K562 (cell line): ENCODE data around the gene LSR. TPM values are rescaled to one million over a fixed set of nuclear protein-coding genes. Genes with fewer than 3 reads are reported as not detected.

Experiments used
- ATAC-seq: fragments of 200-7000 bp; cut with Tn5 transposase; 3 replicates; pipeline ENCODE4 v1.9.1; 2020; ENCODE audit warnings: moderate library complexity
- BruUV-seq: library from RNA; stranded (reverse); fragments of 400-500 nt; replicated peaks from 2 replicates; lab custom pipeline; 2021; lab: Mats Ljungman, UMichigan
- CTCF ChIA-PET: fragments of 300-600 bp; formaldehyde crosslinking; extraction: SDS; loops from one replicate; lab custom pipeline; 2021; ENCODE audit warnings: low intra/inter-chr PET ratio; lab: Yijun Ruan, JAX
- POLR2A ChIA-PET: fragments of 300-600, 350-650 bp; sonication (Branson Sonifier 250); formaldehyde crosslinking; extraction: SDS; loops from one replicate; lab custom pipeline; 2021; ENCODE audit warnings: antibody characterized with exemption, inconsistent platforms; lab: Yijun Ruan, JAX
- DNase-seq, 4 experiments: peaks; one replicate each; pipeline versions ENCODE4 v3.0.0 to v3.0.0-alpha.2; 2011 to 2018; ENCODE audit warnings: low spot score in 3 of 4, mixed read lengths in 3 of 4; ENCODE audit errors: extremely low read depth in 1 of 4
- FAIRE-seq: peaks from 2 replicates; lab custom pipeline; 2011; peaks lifted over from hg19 to GRCh38; lab: Jason Lieb, UNC
- H2AFZ ChIP-seq: 2 replicates; pipeline ENCODE4 v1.6.0; 2011; ENCODE audit warnings: low read depth, low read length, control low read depth, inconsistent platforms
- H3K27ac ChIP-seq: fragments of 200-600 bp; 3 replicates; pipeline ENCODE4 v1.8.0; 2011; ENCODE audit warnings: low read depth, mild to moderate bottlenecking, control low read depth, inconsistent platforms, low read length, moderate library complexity, mixed read lengths; ENCODE audit errors: extremely low read depth
- H3K27me3 ChIP-seq, 2 experiments: fragments of 300-600 bp in 1 of 2; 2 replicates in 1 of 2; 3 replicates in 1 of 2; pipeline versions ENCODE4 v1.6.0 to v1.8.0; 2011; ENCODE audit warnings: inconsistent platforms in 2 of 2, low read length in 2 of 2, mild to moderate bottlenecking in 1 of 2, mixed read lengths in 1 of 2, moderate library complexity in 1 of 2; ENCODE audit not compliant: control insufficient read depth in 2 of 2, insufficient read depth in 2 of 2
- H3K36me3 ChIP-seq: fragments of 300-600 bp; 3 replicates; pipeline ENCODE4 v1.8.0; 2011; ENCODE audit warnings: mild to moderate bottlenecking, low read length, inconsistent platforms; ENCODE audit not compliant: control insufficient read depth, insufficient read depth
- H3K4me1 ChIP-seq, 2 experiments: fragments of 200-600 bp in 1 of 2; replicated peaks in 1 of 2; 2 replicates in 1 of 2; 3 replicates in 1 of 2; pipeline versions ENCODE4 v1.5.1 to v1.8.0; 2011; ENCODE audit warnings: inconsistent platforms in 2 of 2, low read length in 2 of 2, mild to moderate bottlenecking in 1 of 2, mixed read lengths in 1 of 2, moderate library complexity in 1 of 2; ENCODE audit not compliant: control insufficient read depth in 2 of 2, insufficient read depth in 2 of 2
- H3K4me2 ChIP-seq: 2 replicates; pipeline ENCODE4 v1.6.1; 2011; ENCODE audit warnings: low read length, control low read depth, inconsistent platforms, mixed read lengths; ENCODE audit not compliant: insufficient read depth
- H3K4me3 ChIP-seq: fragments of 200-600 bp; sonication (generic), shearing (Covaris generic); 2 replicates; pipeline ENCODE4 v1.5.1; 2016; ENCODE audit warnings: control low read depth, inconsistent platforms
- H3K79me2 ChIP-seq: fragments of 200-600 bp; 3 replicates; pipeline ENCODE4 v1.8.0; 2011; ENCODE audit warnings: low read length, inconsistent platforms; ENCODE audit not compliant: control insufficient read depth, insufficient read depth
- H3K9ac ChIP-seq, 2 experiments: 2 replicates each; pipeline versions ENCODE4 v1.6.0 to v1.6.1; 2011; ENCODE audit warnings: low read depth in 2 of 2, low read length in 2 of 2, control low read depth in 1 of 2, inconsistent platforms in 1 of 2, mild to moderate bottlenecking in 1 of 2, mixed read lengths in 1 of 2; ENCODE audit not compliant: insufficient read depth in 1 of 2
- H3K9me1 ChIP-seq: one replicate; pipeline ENCODE4 v1.6.0; 2011; ENCODE audit warnings: inconsistent platforms, mild to moderate bottlenecking, low read length, moderate library complexity; ENCODE audit not compliant: control insufficient read depth, insufficient read depth
- H3K9me3 ChIP-seq: replicated peaks from 2 replicates; pipeline ENCODE4 v1.5.1; 2011; ENCODE audit warnings: low read depth, low read length, inconsistent platforms; ENCODE audit not compliant: control insufficient read depth, insufficient read depth
- H4K20me1 ChIP-seq: replicated peaks from 2 replicates; pipeline ENCODE4 v1.6.1; 2011; ENCODE audit warnings: low read length, inconsistent platforms, mixed read lengths; ENCODE audit not compliant: control insufficient read depth, insufficient read depth
- ATF3 ChIP-seq, 2 experiments: fragments of 450-650 bp in 1 of 2; sonication (generic) in 1 of 2; formaldehyde crosslinking in 1 of 2; IDR thresholded peaks in 1 of 2; conservative IDR thresholded peaks in 1 of 2; 2 replicates each; pipeline versions ENCODE4 v1.6.1 to v1.8.1; 2016 to 2023; ENCODE audit warnings: mild to moderate bottlenecking in 2 of 2, moderate library complexity in 2 of 2, inconsistent platforms in 1 of 2, missing genetic modification reagents in 1 of 2
- POLR2A ChIP-seq: fragments of 450-650 bp; conservative IDR thresholded peaks from 2 replicates; pipeline ENCODE4 v1.6.1; 2016
- POLR2AphosphoS5 ChIP-seq: IDR thresholded peaks from 2 replicates; pipeline ENCODE4 v1.6.1; 2011; ENCODE audit warnings: mild to moderate bottlenecking, low read depth, low read length, moderate library complexity; ENCODE audit not compliant: control insufficient read depth, insufficient read depth
- POLR2B ChIP-seq: fragments of 450-650 bp; IDR thresholded peaks from 2 replicates; pipeline ENCODE4 v1.6.1; 2018; ENCODE audit warnings: low read depth; ENCODE audit not compliant: partially characterized antibody
- POLR2G ChIP-seq: fragments of 200-400 bp; formaldehyde crosslinking; IDR thresholded peaks from 2 replicates; pipeline ENCODE4 v1.6.1; 2017; ENCODE audit warnings: low read depth, mild to moderate bottlenecking, antibody characterized with exemption, low read length, moderate library complexity
- RBFOX2 ChIP-seq: fragments of 200-400 bp; formaldehyde crosslinking; IDR thresholded peaks from 2 replicates; pipeline ENCODE4 v1.6.1; 2017; ENCODE audit warnings: low read depth, mild to moderate bottlenecking, low read length, moderate library complexity
- TAF7 ChIP-seq: fragments of 450-650 bp; IDR thresholded peaks from 2 replicates; pipeline ENCODE4 v1.6.1; 2016; ENCODE audit warnings: missing genetic modification characterization, missing compliant biosample characterization
- TAF9B ChIP-seq: fragments of 450-650 bp; IDR thresholded peaks from 2 replicates; pipeline ENCODE4 v1.6.1; 2018; ENCODE audit warnings: mild to moderate bottlenecking; ENCODE audit not compliant: partially characterized antibody
- ZBTB33 ChIP-seq: sonication (generic); formaldehyde crosslinking; IDR thresholded peaks from 2 replicates; pipeline ENCODE4 v1.8.1; 2023; ENCODE audit warnings: mild to moderate bottlenecking, missing genetic modification reagents
- WGBS: fragments of 100-300 bp; shearing (Covaris generic); methylation state at CpG from one replicate; pipeline ENCODE4 v1.1.6; 2016; ENCODE audit warnings: low coverage, mixed read lengths; ENCODE audit not compliant: insufficient coverage; ENCODE audit errors: missing lambda C conversion rate; 5-methylcytosine and 5-hydroxymethylcytosine counted together
- in situ Hi-C: fragments of 300-500 bp; cut with MboI; formaldehyde crosslinking; loops from 4 replicates; pipeline ENCODE4 v1.15.0; 2018; ENCODE audit warnings: inconsistent platforms, mixed read lengths
- intact Hi-C: fragments of 100-400 bp; cut with micrococcal nuclease; formaldehyde crosslinking; loops from 2 replicates; pipeline ENCODE4 v1.14.2; 2022
- polyA plus RNA-seq, 8 experiments: library from polyadenylated mRNA; depleted of rRNA in 4 of 8; stranded (reverse) in 5 of 8; unstranded in 3 of 8; fragments of >200 nt; fragmentation: Nextera tagmentation in 2 of 8; fragmentation: Illumina TruSeq in 1 of 8; extraction: Ambion mirVana in 2 of 8; extraction: Trizol in 1 of 8; gene quantifications; 2 replicates each; pipeline versions ENCODE4 v1.2.1 to v1.2.3, GENCODE V29; 2011 to 2014; ENCODE audit warnings: inconsistent platforms in 1 of 8, missing spikeins in 1 of 8
- total RNA-seq, 7 experiments: library from RNA; depleted of rRNA in 6 of 7; stranded (reverse); fragments of >200 nt in 6 of 7; fragmentation: Illumina TruSeq in 2 of 7; extraction: Trizol in 2 of 7; gene quantifications; 2 replicates each; pipeline versions ENCODE4 v1.2.1 to v1.2.3, GENCODE V29; 2011 to 2021; ENCODE audit warnings: low replicate concordance in 1 of 7

The LSR gene
- total and polyA plus RNA-seq, 9 of the 15 experiments (the other 6 are each of a cell fraction or from before 2014, with no cell fraction given): 0.44 to 87.9 (median 28.0) TPM

- DNase-seq (no peak), FAIRE-seq (no peak), ATAC-seq (no peak)
- H2AFZ ChIP-seq: no peak overlapping the region
- H3K27ac ChIP-seq: no peak overlapping the region
- no peak overlapping the region for H3K4me2 ChIP-seq
- intact Hi-C loops: no loop called here
- in situ Hi-C loops: loop anchor here (10.0 kb wide), 2 partner anchors 55 to 185 kb away; no protein-coding TSS in a partner anchor
- H3K9me1 ChIP-seq: no peaks in the 10 kb centered on the region
- H3K9me3 ChIP-seq: no peaks in the 10 kb centered on the region
- ChIA-PET CTCF (no interaction called here), POLR2A (interaction anchor here (0.5 to 1.5 kb wide), 3 partner anchors 28 to 207 kb away, joined by 3 read pairs; partner anchors contain the start of gene CD22)
- BruUV-seq: no TSS peak
- no peak overlapping the region for H3K4me3 ChIP-seq
- H3K36me3 ChIP-seq: peaks cover 26% of the 10 kb centered on the region; the same call in 1 of the 3 replicates
- no peaks in the 10 kb centered on the region for H3K79me2 ChIP-seq
- TF ChIP-seq ZBTB33 (CRISPR knock-in tag): peak; percentile 49; the same call in 1 of the 2 replicates
- TF ChIP-seq RBFOX2: peak; percentile 48; the same call in 1 of the 2 replicates
- TF ChIP-seq TAF7 (tag): no peak
- TF ChIP-seq POLR2B: peak; percentile 31
- TF ChIP-seq POLR2A: peak; percentile 33; the same call in 1 of the 2 replicates
- peak; percentile 14; the same call in 1 of the 2 replicates for TF ChIP-seq POLR2AphosphoS5
- 0 out of 2 replicates have a peak, but pooled peaks have one; percentile 7 for TF ChIP-seq ATF3 (IDR thresholded peaks at IDR 0.05)
- no peak for TF ChIP-seq ATF3 (CRISPR knock-in tag; conservative IDR thresholded peaks at IDR 0.05)
- TF ChIP-seq TAF9B: no peak
- TF ChIP-seq POLR2G: peak; percentile 66
- no peaks in the 10 kb centered on the region for H3K27me3 ChIP-seq
- H4K20me1 ChIP-seq: no peaks in the 10 kb centered on the region; the same call in 1 of the 2 replicates
- H3K4me1 ChIP-seq: peaks cover 14 to 50% of the 10 kb centered on the region in 2 experiments; a peak in 4 of 5 replicates
- WGBS: 80% methylated on average over 9 of the region's 12 CpGs
- no peak overlapping the region; a peak in 1 of 4 replicates for H3K9ac ChIP-seq
Observed at GRCh38 chr19:35279985-35280821, 31.4 kb downstream of the LSR start.
